Chondrocyte (in vitro differentiated cells): ENCODE measurements around the gene MYG1. TPM values are rescaled to one million over a fixed set of nuclear protein-coding genes. Genes with fewer than 3 reads are reported as not detected.

Source experiments
- DNase-seq: peaks from one replicate; pipeline ENCODE4 v3.0.0; 2021; ENCODE audit warnings: mixed read lengths, low spot score
- H3K27ac Mint-ChIP-seq: one replicate; pipeline ENCODE4 v1.8.0; 2021; ENCODE audit warnings: mild to moderate bottlenecking, moderate library complexity, mixed read lengths; ENCODE audit not compliant: unreplicated experiment
- H3K27me3 Mint-ChIP-seq: 2 replicates; pipeline ENCODE4 v1.8.0; 2021; ENCODE audit warnings: low read depth, mixed read lengths
- H3K36me3 Mint-ChIP-seq: 2 replicates; pipeline ENCODE4 v1.8.0; 2021; ENCODE audit warnings: low read depth, mixed read lengths
- H3K4me1 Mint-ChIP-seq: 2 replicates; pipeline ENCODE4 v1.8.0; 2021; ENCODE audit warnings: low read depth, mild to moderate bottlenecking, mixed read lengths
- H3K4me3 Mint-ChIP-seq: one replicate; pipeline ENCODE4 v1.8.0; 2021; ENCODE audit warnings: mild to moderate bottlenecking, moderate library complexity, mixed read lengths; ENCODE audit not compliant: unreplicated experiment
- H3K9me3 Mint-ChIP-seq: 2 replicates; pipeline ENCODE4 v1.8.0; 2021; ENCODE audit warnings: low read depth, mixed read lengths
- CTCF ChIP-seq: fragments of 200-600 bp; sonication (generic); IDR thresholded peaks from 2 replicates; pipeline ENCODE4 v1.5.0; 2021; ENCODE audit warnings: antibody characterized with exemption, mild to moderate bottlenecking, moderate library complexity
- total RNA-seq: library from RNA; stranded (reverse); gene quantifications from 3 replicates; pipeline ENCODE4 v1.2.1, GENCODE V29; 2021

MYG1 gene
- total RNA-seq, 1 donor from 2014 or later = 47.0 TPM

DNA sequence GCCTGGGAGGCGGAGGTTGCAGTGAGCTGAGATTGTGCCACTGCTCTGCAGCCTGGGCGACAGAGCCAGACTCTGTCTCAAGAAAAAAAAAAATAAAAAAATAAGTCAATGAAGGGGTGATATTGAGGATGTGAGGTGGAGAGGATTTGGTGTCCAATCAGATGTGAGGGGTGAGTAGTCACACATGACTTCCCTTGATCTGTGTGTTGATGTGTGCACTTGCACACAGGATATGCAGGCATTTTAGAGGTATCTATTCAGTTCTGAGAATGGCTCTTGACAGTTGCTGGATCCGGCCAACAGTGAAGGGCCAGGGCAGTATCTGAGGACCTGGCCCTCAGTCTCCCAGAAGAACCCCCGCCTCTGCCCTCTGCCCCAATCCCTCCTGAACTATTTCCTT lies 44.5 kb downstream of the MYG1 start:
- no peak for DNase-seq
- Mint-ChIP-seq H3K4me1 (peaks cover 16% of the 10 kb centered on the region), H3K9me3 (no peaks in the 10 kb centered on the region), H3K4me3 (peak overlapping the region; percentile 55), H3K27me3 (peaks cover 7% of the 10 kb centered on the region), H3K36me3 (no peaks in the 10 kb centered on the region), H3K27ac (no peak overlapping the region)
- TF ChIP-seq CTCF = no peak

DNA sequence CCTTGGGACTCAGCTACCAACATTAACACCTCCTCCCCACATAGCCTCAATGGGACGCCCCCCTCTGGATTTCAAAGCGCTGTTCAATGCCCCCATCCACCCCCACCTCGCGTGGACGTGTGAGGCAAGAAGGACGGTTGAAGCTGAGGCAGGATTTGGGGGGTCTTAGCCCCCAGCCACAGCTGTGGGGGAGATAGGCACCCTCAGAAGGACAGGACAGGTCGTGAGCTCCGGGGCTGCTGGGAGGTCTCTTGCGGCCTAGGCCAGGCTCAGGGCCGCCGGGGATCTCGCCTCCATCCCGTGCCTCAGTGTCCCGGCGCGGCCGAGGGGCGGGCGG lies 45.0 kb downstream of the MYG1 start:
- TF ChIP-seq CTCF = no peak
- no peak for DNase-seq
- peaks cover 7% of the 10 kb centered on the region for H3K27me3 Mint-ChIP-seq
- H3K4me3 Mint-ChIP-seq = peak overlapping the region; percentile 55
- H3K36me3 Mint-ChIP-seq = no peaks in the 10 kb centered on the region
- no peaks in the 10 kb centered on the region for H3K9me3 Mint-ChIP-seq
- peaks cover 16% of the 10 kb centered on the region for H3K4me1 Mint-ChIP-seq
- H3K27ac Mint-ChIP-seq = no peak overlapping the region

- no peak for DNase-seq
- Mint-ChIP-seq H3K4me1 (peaks cover 16% of the 10 kb centered on the region), H3K27me3 (peaks cover 5% of the 10 kb centered on the region), H3K4me3 (peak overlapping the region; percentile 95), H3K9me3 (no peaks in the 10 kb centered on the region), H3K36me3 (no peaks in the 10 kb centered on the region), H3K27ac (peak overlapping the region; percentile 97)
- TF ChIP-seq CTCF = peak; percentile 87
Observed at GRCh38 chr12:53344824-53345485, 45.5 kb downstream of the MYG1 start.

DNA sequence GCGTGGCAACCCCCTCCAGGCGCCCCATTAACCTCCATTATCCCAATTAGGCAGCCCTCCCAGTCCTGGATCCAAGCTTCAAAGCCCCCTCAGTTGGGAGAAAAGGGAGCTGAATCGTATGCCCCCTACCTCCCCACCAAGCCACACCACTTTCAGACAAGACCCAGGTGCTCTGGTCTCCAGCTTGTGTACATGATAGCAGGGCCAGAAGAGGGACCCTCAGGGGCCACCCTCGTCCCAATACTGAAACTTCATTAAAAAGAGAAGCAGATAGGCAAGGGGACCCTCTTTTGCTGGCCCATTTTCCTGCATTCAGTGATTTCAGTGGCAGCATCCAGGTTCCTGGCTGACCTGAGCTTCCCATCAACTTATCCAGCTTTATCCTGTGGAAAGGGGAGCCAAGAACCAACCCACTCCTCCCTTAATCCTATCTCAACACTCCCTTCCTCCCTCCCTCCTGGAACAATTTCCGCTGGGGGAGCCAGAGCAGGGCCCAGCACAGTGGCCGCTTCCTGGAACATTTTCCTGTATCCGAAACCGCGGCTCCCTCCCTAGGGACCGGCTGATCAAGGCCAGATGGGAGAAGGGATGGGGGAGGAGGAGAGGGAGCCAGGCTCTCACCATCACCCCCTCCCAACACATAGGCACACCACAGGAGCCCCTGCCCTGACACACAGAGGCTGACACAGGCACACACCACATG lies 46.1 kb downstream of the MYG1 start:
- Mint-ChIP-seq H3K4me3 (peak overlapping the region; percentile 95), H3K27me3 (peaks cover 3% of the 10 kb centered on the region), H3K27ac (peak overlapping the region; percentile 97)

GRCh38 chr12:53346491-53346890 lies 47.0 kb downstream of the MYG1 start:
- H3K27ac Mint-ChIP-seq = no peak overlapping the region
- no peaks in the 10 kb centered on the region for H3K9me3 Mint-ChIP-seq
- no peaks in the 10 kb centered on the region for H3K36me3 Mint-ChIP-seq
- H3K27me3 Mint-ChIP-seq = no peaks in the 10 kb centered on the region
- no peak for TF ChIP-seq CTCF
- H3K4me1 Mint-ChIP-seq = peaks cover 16% of the 10 kb centered on the region
- no peak overlapping the region for H3K4me3 Mint-ChIP-seq
- DNase-seq = no peak

More for the DNA sequence above, 46.1 kb downstream of the MYG1 start:
- peaks cover 16% of the 10 kb centered on the region for H3K4me1 Mint-ChIP-seq
- DNase-seq = no peak
- H3K9me3 Mint-ChIP-seq = no peaks in the 10 kb centered on the region
- peak; percentile 63 for TF ChIP-seq CTCF
- no peaks in the 10 kb centered on the region for H3K36me3 Mint-ChIP-seq
